Measurements from ENCODE around the gene NELFCD.
"Not testable (repeated sequence)": the region's sequence is repeated elsewhere in the genome, so short reads cannot be mapped to it uniquely, and the experiment has no call there.

Gene NELFCD

DNA sequence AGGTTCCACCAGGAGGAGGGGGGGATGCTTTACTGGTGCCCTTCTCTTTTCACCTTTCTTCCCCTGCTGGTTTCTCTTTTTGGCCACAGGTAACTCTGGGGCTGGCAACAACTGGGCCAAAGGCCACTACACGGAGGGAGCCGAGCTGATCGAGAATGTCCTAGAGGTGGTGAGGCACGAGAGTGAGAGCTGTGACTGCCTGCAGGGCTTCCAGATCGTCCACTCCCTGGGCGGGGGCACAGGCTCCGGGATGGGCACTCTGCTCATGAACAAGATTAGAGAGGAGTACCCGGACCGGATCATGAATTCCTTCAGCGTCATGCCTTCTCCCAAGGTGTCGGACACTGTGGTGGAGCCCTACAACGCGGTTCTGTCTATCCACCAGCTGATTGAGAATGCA lies 42.6 kb downstream of the NELFCD start:
- in situ Hi-C loops (cut with HindIII; ENCODE audit: low sequenced_read_pairs), result no loop called here

- in situ Hi-C loops (cut with HindIII; ENCODE audit: low sequenced_read_pairs), result no loop called here
Observed at GRCh38 chr20:59024111-59024530, 43.1 kb downstream of the NELFCD start.

- in situ Hi-C loops (cut with HindIII; ENCODE audit: low sequenced_read_pairs), result no loop called here
Observed at GRCh38 chr20:59025086-59025485, 44.0 kb downstream of the NELFCD start.

DNA sequence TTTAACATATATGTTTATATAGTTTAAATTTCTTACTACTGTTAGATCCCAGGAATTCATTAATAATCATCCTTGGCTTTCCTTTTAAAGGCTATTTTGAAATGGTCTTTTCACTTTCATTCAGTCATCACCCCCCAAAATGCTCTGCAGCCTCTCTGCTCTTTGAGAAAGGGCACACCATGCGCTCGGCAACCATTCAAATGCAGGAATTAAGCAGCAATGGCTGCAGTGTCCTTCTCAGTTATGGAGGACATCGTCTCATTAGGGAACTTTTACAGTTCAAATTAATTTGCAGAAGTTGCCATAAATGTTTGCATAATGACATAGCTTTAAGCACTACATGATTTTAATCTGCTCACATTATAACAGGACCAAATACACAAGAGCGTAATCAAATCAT lies 44.5 kb downstream of the NELFCD start:
- in situ Hi-C loops (cut with HindIII; ENCODE audit: low sequenced_read_pairs), result no loop called here

DNA sequence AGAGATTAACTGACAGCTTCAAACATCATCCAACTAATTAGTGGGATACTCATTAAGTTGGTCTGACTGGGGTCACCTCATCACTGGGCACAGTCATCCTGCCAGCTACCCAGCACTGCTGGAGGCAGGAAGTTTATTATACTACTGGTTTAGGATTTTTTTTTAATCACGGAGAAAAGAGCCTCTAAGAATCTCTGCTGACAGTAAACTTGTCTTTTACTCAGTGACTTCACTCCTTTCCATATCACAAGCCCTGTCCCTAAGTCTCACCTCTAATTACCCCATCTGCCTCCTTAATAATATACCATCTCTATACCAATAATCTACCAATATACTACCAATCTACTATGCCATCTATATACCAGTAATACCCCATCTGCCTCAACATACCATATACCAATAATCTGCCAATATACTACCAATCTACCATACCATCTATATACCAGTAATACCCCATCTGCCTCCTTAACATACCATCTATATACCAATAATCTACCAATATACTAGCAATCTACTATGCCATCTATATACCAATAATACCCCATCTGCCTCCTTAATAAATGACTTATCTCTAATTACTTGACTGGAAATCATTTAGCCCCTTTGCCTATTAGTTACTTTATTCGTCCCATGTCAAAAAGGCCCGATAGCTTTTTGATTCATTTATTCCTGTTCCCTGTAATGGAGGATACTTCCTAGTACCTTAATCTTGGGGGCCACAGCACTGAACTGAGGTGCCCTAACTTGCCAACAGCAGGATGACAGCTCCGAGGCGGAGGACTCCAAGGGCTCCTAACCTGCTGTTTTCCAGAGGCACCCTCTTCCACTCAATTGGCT lies 46.1 kb downstream of the NELFCD start:
- in situ Hi-C loops (cut with HindIII; ENCODE audit: low sequenced_read_pairs), result no loop called here

DNA sequence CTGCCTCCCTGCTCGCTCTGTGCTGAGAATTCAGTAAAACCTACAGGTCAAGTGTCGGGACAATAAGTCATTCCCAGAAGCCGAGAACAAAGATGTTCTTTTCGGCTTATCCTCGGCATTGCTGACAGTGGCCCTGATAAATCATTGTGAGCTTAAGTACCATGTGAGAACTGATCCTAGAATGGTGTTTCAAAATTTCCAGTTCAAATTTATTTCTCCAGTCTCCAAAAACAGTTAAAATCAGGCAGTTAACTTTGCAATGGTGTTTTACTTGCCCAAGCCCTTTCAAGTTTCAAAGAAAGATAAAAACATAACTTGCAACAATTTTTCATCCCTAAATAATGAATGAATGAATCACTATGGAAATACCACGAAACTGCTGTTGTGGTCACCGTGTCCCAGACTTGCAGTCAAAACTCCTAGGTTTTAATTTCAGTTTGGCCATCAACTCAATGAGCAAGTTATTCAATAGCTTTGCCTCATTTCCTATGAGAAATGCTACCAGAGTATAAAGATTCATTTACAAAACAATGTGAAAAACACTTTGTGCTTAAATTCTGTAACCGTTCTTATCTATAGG lies 46.8 kb downstream of the NELFCD start:
- in situ Hi-C loops (cut with HindIII; ENCODE audit: low sequenced_read_pairs), result no loop called here

DNA sequence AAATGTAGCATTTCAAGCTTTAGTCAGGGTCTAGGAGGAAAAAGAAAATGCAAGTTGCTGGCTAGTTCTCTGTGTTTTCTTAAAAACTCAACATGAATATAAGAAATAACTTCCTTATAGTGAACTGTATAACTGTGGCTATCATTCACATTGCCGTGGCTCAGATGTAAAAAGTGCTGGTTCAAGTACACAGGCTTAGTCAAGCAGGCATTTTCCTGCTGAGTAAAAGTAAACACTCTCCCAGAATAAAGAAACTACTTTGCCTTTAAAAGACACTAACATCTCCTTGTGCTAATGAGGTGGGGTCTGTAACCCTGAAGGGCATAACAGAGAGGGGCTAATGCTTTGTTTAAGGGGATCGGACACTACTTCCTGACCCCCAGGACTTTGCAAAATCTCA lies 47.8 kb downstream of the NELFCD start:
- in situ Hi-C loops (cut with HindIII; ENCODE audit: low sequenced_read_pairs), result no loop called here

DNA sequence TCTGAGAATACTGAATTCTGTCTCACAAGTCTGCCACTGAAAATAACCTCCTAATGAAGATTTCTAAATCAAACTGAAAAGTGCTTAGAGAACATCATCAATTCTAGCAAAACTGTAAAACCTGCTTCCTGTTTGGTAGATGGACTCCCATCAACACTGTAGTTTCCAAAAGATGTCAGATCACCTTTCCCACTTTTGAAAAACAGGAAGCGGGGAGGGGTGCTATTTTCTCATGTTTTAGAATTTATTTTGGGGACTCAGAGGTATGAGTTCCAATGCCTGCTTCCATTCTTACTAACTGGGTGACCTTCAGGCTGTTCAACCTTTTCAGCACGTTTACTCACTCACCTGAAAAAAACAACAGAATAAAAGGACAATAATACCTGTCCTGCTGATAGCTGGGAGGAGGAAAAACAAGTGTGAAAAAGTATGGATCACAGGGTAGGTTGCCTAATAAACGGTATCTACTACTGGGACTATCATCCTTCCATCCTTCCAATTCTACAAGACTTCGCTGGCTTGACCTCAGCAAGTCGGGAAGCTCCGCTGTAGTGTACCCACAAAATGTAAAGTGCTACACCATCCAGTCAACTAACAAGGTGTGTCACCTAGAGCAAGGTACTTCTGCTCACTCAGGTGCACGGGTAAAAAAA lies 50.0 kb downstream of the NELFCD start:
- in situ Hi-C loops (cut with HindIII; ENCODE audit: low sequenced_read_pairs), result no loop called here

DNA sequence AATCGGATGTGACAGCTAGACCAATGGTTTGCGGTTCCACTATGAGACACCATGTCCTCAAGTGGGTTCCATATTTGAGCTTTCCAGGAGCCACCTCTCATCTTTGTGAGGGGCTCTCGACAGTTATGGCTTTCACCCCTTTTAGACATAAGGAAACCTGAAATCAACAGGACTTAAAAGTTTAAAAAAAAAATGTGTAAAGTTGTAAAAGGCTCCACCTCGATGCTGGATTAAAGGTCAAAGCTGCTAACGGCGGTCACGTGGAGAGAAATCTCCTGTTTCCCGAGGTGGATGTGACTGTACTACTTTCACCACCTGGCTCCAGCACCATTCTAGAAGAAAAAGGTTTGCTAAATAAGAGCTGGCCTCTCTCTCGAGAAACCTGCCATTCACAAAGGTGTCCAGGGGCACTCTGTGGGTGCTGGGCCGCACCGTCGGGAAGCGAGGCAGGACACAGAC lies 50.5 kb downstream of the NELFCD start:
- in situ Hi-C loops (cut with HindIII; ENCODE audit: low sequenced_read_pairs), result no loop called here

GRCh38 chr20:59032023-59032712 lies 51.1 kb downstream of the NELFCD start, which contains the start of gene ATP5F1E:
Gene ATP5F1E, minus strand, starts transcription at chr20:59032335. Its CDS starts 84 bp downstream, at chr20:59032251.
- in situ Hi-C loops (cut with HindIII; ENCODE audit: low sequenced_read_pairs), result no loop called here

GRCh38 chr20:59032713-59033059 lies 51.6 kb downstream of the NELFCD start:
- in situ Hi-C loops (cut with HindIII; ENCODE audit: low sequenced_read_pairs), result no loop called here

DNA sequence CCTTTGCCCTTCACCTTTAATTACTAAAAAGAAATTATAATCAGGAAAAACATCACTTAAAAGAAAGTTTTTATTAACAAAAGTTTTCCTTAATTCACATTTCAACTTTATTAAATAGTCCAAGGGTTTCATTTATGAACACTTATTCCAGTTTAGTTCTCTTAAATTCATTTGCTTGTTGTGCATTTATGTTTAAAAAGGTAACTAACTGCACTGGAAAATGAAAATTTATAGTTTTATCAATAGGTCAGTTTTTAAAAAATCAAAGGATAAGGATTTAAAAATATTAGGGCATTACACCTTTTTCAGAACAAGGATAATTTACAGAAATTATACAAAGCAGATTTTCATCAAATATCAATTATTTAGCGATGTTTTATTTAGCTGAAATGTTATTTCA lies 52.0 kb downstream of the NELFCD start:
- in situ Hi-C loops (cut with HindIII; ENCODE audit: low sequenced_read_pairs), result no loop called here

GRCh38 chr20:59033616-59034165 lies 52.6 kb downstream of the NELFCD start:
- in situ Hi-C loops (cut with HindIII; ENCODE audit: low sequenced_read_pairs), result no loop called here

- in situ Hi-C loops (cut with HindIII; ENCODE audit: low sequenced_read_pairs), result no loop called here
Observed at GRCh38 chr20:59035381-59035780, 54.3 kb downstream of the NELFCD start.

GRCh38 chr20:59037386-59037785 lies 56.3 kb downstream of the NELFCD start:
- in situ Hi-C loops (cut with HindIII; ENCODE audit: low sequenced_read_pairs), result no loop called here

- in situ Hi-C loops (cut with HindIII; ENCODE audit: low sequenced_read_pairs), result no loop called here
Observed at GRCh38 chr20:59039233-59039632, 58.2 kb downstream of the NELFCD start.

DNA sequence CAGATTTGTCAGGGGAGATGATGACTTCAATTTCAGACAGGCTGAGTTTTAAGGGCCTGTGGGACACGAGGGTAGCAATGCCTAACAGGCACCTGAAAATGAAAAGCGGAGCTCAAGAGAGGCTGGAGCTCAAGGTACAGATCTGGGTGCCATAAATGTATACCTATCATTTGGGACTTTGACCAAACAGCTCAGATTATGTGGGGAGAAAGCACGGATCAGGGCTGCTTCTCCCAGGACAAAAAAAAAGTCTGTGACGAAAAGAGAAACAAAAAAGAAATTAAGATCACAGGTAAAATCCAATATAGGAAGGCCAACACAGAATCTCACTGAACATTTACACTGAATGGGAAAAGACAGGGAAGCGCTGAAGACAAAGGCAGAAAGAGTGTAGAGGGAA lies 59.6 kb downstream of the NELFCD start:
- in situ Hi-C loops (cut with HindIII; ENCODE audit: low sequenced_read_pairs), result no loop called here

- in situ Hi-C loops (cut with HindIII; ENCODE audit: low sequenced_read_pairs), result not testable (repeated sequence)
Observed at GRCh38 chr20:59041487-59041886, 60.4 kb downstream of the NELFCD start.

DNA sequence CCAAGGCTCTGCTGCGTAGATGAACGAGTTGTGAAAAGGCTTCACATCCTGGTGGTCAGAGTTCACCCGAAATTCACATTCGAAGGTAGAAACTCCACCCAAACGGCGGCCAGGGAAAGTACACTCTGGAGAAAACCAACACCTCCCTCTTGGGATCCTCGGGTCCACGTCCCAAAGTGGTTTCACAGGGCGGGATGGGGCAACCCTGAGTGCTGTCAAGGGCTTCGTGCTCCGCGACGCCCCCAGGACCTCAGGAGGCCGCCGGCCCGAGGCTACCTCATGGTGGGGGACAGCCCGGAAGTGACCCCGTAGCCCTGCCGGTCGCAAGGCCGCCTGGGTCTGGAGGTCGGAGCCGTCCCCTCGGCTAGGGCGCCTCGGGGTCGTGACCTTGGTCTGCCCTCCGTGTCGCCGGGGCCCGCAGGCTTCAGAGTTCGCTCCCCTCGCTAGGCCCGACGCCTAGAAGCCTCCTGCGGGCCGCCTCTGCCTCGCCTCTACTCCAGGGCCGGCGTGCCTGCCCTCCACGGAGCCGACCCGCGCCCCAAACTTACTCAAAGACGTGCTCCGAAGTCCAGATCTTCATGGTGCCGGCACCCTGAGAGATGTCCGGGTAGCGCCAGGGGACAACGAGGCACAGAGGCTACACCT lies 61.2 kb downstream of the NELFCD start, which contains the start of gene PRELID3B:
PRELID3B (minus strand) TSS at position 636 of the 645 bp plus-strand sequence; CDS start at position 580, 56 bp downstream.
- in situ Hi-C loops (cut with HindIII; ENCODE audit: low sequenced_read_pairs), result no loop called here

Measured in endothelial cell of hepatic sinusoid (primary cell).